HG03139 (cell line): ENCODE measurements around the gene OR4C16.

Source experiments
- ATAC-seq: cut with Tn5 transposase; IDR thresholded peaks from one replicate; pipeline ENCODE4 v1.9.1; 2021; ENCODE audit not compliant: unreplicated experiment

OR4C16 gene

GRCh38 chr11:55571828-55572227 lies at the start of gene OR4C16:
Gene OR4C16 (plus strand): TSS chr11:55572128. CDS start chr11:55572128, 0 bp downstream.
- no peak for ATAC-seq

GRCh38 chr11:55554169-55554568 lies 17.8 kb upstream of the OR4C16 start, which contains the start of gene OR4C15:
Gene OR4C15 (plus strand): TSS chr11:55554469. CDS start chr11:55554469, 0 bp downstream.
- no peak for ATAC-seq

- no peak for ATAC-seq
Observed at GRCh38 chr11:55572548-55572947, 620 bp downstream of the OR4C16 start.

GRCh38 chr11:55607545-55607944 lies 35.6 kb downstream of the OR4C16 start, which contains the start of gene OR4C11:
Gene OR4C11 (minus strand): TSS chr11:55607645. CDS start chr11:55604373, 3,272 bp downstream.
- ATAC-seq = no peak
